Amniotic epithelial cell (primary cell): ENCODE measurements around the gene PATE4.

ENCODE experiments used
- DNase-seq: peaks from one replicate; pipeline ENCODE4 v3.0.0-alpha.2; 2010; ENCODE audit warnings: low read depth

PATE4 gene

DNA sequence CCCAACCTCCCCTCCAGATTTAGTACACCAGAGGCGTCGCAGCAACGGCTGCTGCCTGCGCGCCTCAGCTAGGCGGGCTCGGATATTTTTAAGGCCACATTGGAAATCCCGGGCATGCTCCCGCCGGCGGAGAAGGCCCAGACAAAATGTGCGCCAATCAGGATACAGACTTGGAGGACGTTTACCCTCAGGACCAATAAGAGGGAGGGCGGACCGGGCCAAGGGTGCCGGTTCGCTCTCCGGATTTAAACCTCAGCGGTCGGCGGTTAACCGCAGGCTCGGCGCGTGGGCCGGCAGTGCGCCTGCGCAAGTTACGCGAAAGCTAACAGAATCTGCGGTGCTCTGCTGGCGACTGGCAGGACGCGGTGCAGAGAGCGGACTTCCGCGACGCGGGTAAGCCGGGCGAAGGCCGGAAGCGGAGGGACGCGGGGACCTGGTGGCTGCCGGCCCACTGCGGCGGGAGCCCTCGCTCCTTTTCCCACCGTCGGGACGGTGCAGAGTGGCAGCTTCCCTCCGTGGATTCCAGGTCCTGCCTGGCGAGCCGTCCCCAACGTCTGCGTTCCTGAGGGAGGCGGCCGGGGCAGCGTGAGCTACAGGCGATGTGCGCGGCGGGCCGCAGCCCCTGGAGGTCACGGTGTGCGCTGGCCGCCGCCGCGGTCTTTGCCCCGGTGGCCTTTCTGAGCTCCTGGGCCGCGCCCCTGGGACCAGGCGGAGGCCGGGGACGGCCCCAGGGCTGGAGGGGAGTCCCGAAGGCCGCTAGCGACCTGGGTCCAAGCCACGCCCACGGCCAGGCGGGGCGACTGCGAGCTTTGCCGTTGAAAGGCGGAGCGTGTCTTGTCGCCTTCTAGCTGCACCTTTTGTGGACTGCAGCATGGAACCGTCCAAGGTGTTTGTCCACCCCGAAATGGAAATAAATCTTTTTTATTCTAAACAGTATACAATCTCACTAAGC, 54.5 kb downstream of the PATE4 start, which contains the start of gene HYLS1:
Gene HYLS1 (plus strand): TSS at position 296 of the 952 bp plus-strand sequence. CDS start 11,701 bp downstream, outside the sequence.
- peak; percentile 97 for DNase-seq
